ENCODE data around the gene SMARCE1. TPM values are rescaled to one million over a fixed set of nuclear protein-coding genes. Genes with fewer than 3 reads are reported as not detected.

The SMARCE1 gene
- total and polyA plus RNA-seq, 9 of the 15 experiments (the other 6 are each of a cell fraction or from before 2014, with no cell fraction given): 64.1 to 142 (median 114) TPM

GRCh38 chr17:40579471-40579870 lies 68.1 kb downstream of the SMARCE1 start:
- in situ Hi-C loops (cut with MboI): no loop called here
- Histone ChIP-seq H3K4me2 (ENCODE audit: insufficient read depth, low read length) (no peak overlapping the region), H3K9me1 (ENCODE audit: control insufficient read depth, insufficient read depth, low read length) (no peaks in the 10 kb centered on the region), H3K4me1 (replicated peaks in 1 of 2; ENCODE audit: control insufficient read depth in 2 of 2, insufficient read depth in 2 of 2, low read length in 2 of 2) (no peaks in the 10 kb centered on the region), H3K9ac (ENCODE audit: insufficient read depth in 1 of 2, low read depth in 2 of 2, low read length in 2 of 2) (no peak overlapping the region), H3K36me3 (ENCODE audit: control insufficient read depth, insufficient read depth, low read length) (no peaks in the 10 kb centered on the region), H2AFZ (ENCODE audit: low read depth, low read length) (no peak overlapping the region), H3K9me3 (replicated peaks; ENCODE audit: control insufficient read depth, insufficient read depth, low read depth, low read length) (no peaks in the 10 kb centered on the region), H3K27me3 (ENCODE audit: control insufficient read depth in 2 of 2, insufficient read depth in 2 of 2, low read length in 2 of 2) (peaks cover 0 to 7% of the 10 kb centered on the region in 2 experiments; a peak in 2 of 5 replicates), H4K20me1 (replicated peaks; ENCODE audit: control insufficient read depth, insufficient read depth, low read length) (no peaks in the 10 kb centered on the region), H3K27ac (ENCODE audit: extremely low read depth, low read depth, low read length) (no peak overlapping the region), H3K79me2 (ENCODE audit: control insufficient read depth, insufficient read depth, low read length) (no peaks in the 10 kb centered on the region), H3K4me3 (no peak overlapping the region)
- FAIRE-seq: no peak
- ChIA-PET CTCF (ENCODE audit: low intra/inter-chr PET ratio) (interaction anchor here (0.7 kb wide), 1 partner anchor 41 kb away, joined by 3 read pairs; no protein-coding TSS in a partner anchor), POLR2A (no interaction called here)
- intact Hi-C loops (cut with micrococcal nuclease): no loop called here
- BruUV-seq (replicated peaks): no TSS peak
- DNase-seq (ENCODE audit: extremely low read depth in 1 of 4, low spot score in 3 of 4): no peak
- ATAC-seq: no peak
- 8% methylated on average over 3 of the region's 3 CpGs for whole genome bisulfite sequencing (ENCODE audit: insufficient coverage, low coverage, missing lambda C conversion rate)
- TF ChIP-seq REST (IDR thresholded peaks at IDR 0.05; ENCODE audit: borderline replicate concordance): no peak
- TF ChIP-seq REST (CRISPR knock-in tag; IDR thresholded peaks at IDR 0.05; ENCODE audit: low read depth): no peak
- no peak for TF ChIP-seq GABPB1 (CRISPR knock-in tag; IDR thresholded peaks at IDR 0.05)
- TF ChIP-seq RFX1 (IDR thresholded peaks at IDR 0.05): no peak
- no peak for TF ChIP-seq KLF10 (CRISPR knock-in tag; IDR thresholded peaks at IDR 0.05)
- no peak for TF ChIP-seq ZBTB8A (IDR thresholded peaks at IDR 0.05; ENCODE audit: partially characterized antibody)
- no peak for TF ChIP-seq PTBP1 (IDR thresholded peaks at IDR 0.05; ENCODE audit: low read depth, low read length)
- TF ChIP-seq BRF1 (IDR thresholded peaks at IDR 0.05; ENCODE audit: borderline replicate concordance, extremely low read depth, insufficient read length): no peak
- TF ChIP-seq, protein P1, sequence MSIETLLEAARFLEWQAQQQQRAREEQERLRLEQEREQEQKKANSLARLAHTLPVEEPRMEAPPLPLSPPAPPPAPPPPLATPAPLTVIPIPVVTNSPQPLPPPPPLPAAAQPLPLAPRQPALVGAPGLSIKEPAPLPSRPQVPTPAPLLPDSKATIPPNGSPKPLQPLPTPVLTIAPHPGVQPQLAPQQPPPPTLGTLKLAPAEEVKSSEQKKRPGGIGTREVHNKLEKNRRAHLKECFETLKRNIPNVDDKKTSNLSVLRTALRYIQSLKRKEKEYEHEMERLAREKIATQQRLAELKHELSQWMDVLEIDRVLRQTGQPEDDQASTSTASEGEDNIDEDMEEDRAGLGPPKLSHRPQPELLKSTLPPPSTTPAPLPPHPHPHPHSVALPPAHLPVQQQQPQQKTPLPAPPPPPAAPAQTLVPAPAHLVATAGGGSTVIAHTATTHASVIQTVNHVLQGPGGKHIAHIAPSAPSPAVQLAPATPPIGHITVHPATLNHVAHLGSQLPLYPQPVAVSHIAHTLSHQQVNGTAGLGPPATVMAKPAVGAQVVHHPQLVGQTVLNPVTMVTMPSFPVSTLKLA (conservative IDR thresholded peaks at IDR 0.05): no peak
- TF ChIP-seq SAP30 (IDR thresholded peaks at IDR 0.05; ENCODE audit: borderline replicate concordance, insufficient read depth, low read depth, low read length, poor library complexity, severe bottlenecking): no peak
- TF ChIP-seq ZNF354B (CRISPR knock-in tag; IDR thresholded peaks at IDR 0.05): no peak
- no peak for TF ChIP-seq JUN (IDR thresholded peaks at IDR 0.05; ENCODE audit: borderline replicate concordance, low read depth, low read length)
- TF ChIP-seq JUN (CRISPR knock-in tag; IDR thresholded peaks at IDR 0.05; ENCODE audit: borderline replicate concordance): no peak
- TF ChIP-seq TBP (optimal IDR thresholded peaks at IDR 0.05; ENCODE audit: low read depth, low read length): no peak
- TF ChIP-seq ZNF224 (CRISPR knock-in tag; IDR thresholded peaks at IDR 0.05): no peak
